Liver (tissue), 9 donors: ENCODE results near the gene RASSF8. TPM values are rescaled to one million over a fixed set of nuclear protein-coding genes. Genes with fewer than 3 reads are reported as not detected.

Source experiments
- DNase-seq: peaks from one replicate; pipeline ENCODE4 v3.0.0-alpha.2; 2017; ENCODE audit warnings: low spot score
- H3K27ac ChIP-seq, 2 donors: one replicate each; pipeline ENCODE4 v1.7.0; 2013; ENCODE audit warnings: inconsistent platforms in 2 of 2, low read length in 2 of 2, control low read depth in 1 of 2, low read depth in 1 of 2, mild to moderate bottlenecking in 1 of 2
- H3K27me3 ChIP-seq, 4 donors: one replicate each; pipeline versions ENCODE4 v1.6.1 to v1.7.0; 2013; ENCODE audit warnings: low read length in 3 of 4, inconsistent platforms in 1 of 4, mild to moderate bottlenecking in 1 of 4, moderate library complexity in 1 of 4; ENCODE audit not compliant: control insufficient read depth in 4 of 4, insufficient read depth in 4 of 4
- H3K36me3 ChIP-seq, 4 donors: one replicate each; pipeline versions ENCODE4 v1.6.1 to v1.7.0; 2013; ENCODE audit warnings: low read length in 3 of 4, mild to moderate bottlenecking in 3 of 4, low read depth in 1 of 4, moderate library complexity in 1 of 4; ENCODE audit not compliant: control insufficient read depth in 4 of 4, insufficient read depth in 3 of 4
- H3K4me1 ChIP-seq, 4 donors: one replicate each; pipeline versions ENCODE4 v1.6.1 to v1.7.0; 2013; ENCODE audit warnings: low read length in 3 of 4, mild to moderate bottlenecking in 3 of 4, moderate library complexity in 1 of 4; ENCODE audit not compliant: control insufficient read depth in 4 of 4, insufficient read depth in 4 of 4
- H3K4me3 ChIP-seq, 3 donors: one replicate each; pipeline versions ENCODE4 v1.6.1 to v1.7.0; 2013; ENCODE audit warnings: low read length in 3 of 3, control low read depth in 1 of 3, low read depth in 1 of 3, mild to moderate bottlenecking in 1 of 3
- H3K9ac ChIP-seq, 2 donors: one replicate each; pipeline ENCODE4 v1.7.0; 2013; ENCODE audit warnings: low read length in 2 of 2, mild to moderate bottlenecking in 2 of 2, moderate library complexity in 2 of 2, control low read depth in 1 of 2, low read depth in 1 of 2
- H3K9me3 ChIP-seq, 4 donors: one replicate each; pipeline versions ENCODE4 v1.6.1 to v1.7.0; 2013; ENCODE audit warnings: low read length in 3 of 4; ENCODE audit not compliant: control insufficient read depth in 4 of 4
- EGR1 ChIP-seq, 2 donors: IDR thresholded peaks; 2 replicates each; pipeline ENCODE4 v1.6.1; 2016 to 2018; ENCODE audit warnings: antibody characterized with exemption in 2 of 2, low read depth in 2 of 2
- FOXA2 ChIP-seq: IDR thresholded peaks from 2 replicates; pipeline ENCODE4 v1.6.1; 2016; ENCODE audit warnings: antibody characterized with exemption
- GABPA ChIP-seq, 2 donors: IDR thresholded peaks in 1 of 2; conservative IDR thresholded peaks in 1 of 2; 2 replicates each; pipeline ENCODE4 v1.6.1; 2016; ENCODE audit warnings: antibody characterized with exemption in 2 of 2, mild to moderate bottlenecking in 1 of 2, moderate library complexity in 1 of 2
- HNF4A ChIP-seq, 2 donors: conservative IDR thresholded peaks; 2 replicates each; pipeline ENCODE4 v1.6.1; 2016; ENCODE audit warnings: antibody characterized with exemption in 2 of 2, mild to moderate bottlenecking in 2 of 2
- HNF4G ChIP-seq: IDR thresholded peaks from 2 replicates; pipeline ENCODE4 v1.6.1; 2016; ENCODE audit warnings: antibody characterized with exemption
- JUND ChIP-seq, 2 donors: IDR thresholded peaks; 2 replicates each; pipeline ENCODE4 v1.6.1; 2016; ENCODE audit warnings: antibody characterized with exemption in 2 of 2
- MAX ChIP-seq: IDR thresholded peaks from 2 replicates; pipeline ENCODE4 v1.6.1; 2016; ENCODE audit warnings: antibody characterized with exemption
- NR2F2 ChIP-seq: IDR thresholded peaks from 2 replicates; pipeline ENCODE4 v1.6.1; 2016; ENCODE audit warnings: antibody characterized with exemption
- RAD21 ChIP-seq, 2 donors: IDR thresholded peaks; 2 replicates each; pipeline ENCODE4 v1.6.1; 2016; ENCODE audit warnings: antibody characterized with exemption in 2 of 2, mild to moderate bottlenecking in 2 of 2
- RXRA ChIP-seq, 2 donors: IDR thresholded peaks; 2 replicates each; pipeline ENCODE4 v1.6.1; 2017 to 2018; ENCODE audit warnings: antibody characterized with exemption in 2 of 2, mild to moderate bottlenecking in 1 of 2
- SP1 ChIP-seq: IDR thresholded peaks from 2 replicates; pipeline ENCODE4 v1.6.1; 2018; ENCODE audit warnings: antibody characterized with exemption, mild to moderate bottlenecking
- TAF1 ChIP-seq: conservative IDR thresholded peaks from 2 replicates; pipeline ENCODE4 v1.6.1; 2016; ENCODE audit warnings: antibody characterized with exemption, mild to moderate bottlenecking
- YY1 ChIP-seq: IDR thresholded peaks from 2 replicates; pipeline ENCODE4 v1.6.1; 2016; ENCODE audit warnings: antibody characterized with exemption, mild to moderate bottlenecking
- WGBS: extraction: QIAGEN DNeasy Blood & Tissue Kit; methylation state at CpG from one replicate; pipeline ENCODE4 v1.1.7; 2013; 5-methylcytosine and 5-hydroxymethylcytosine counted together
- polyA plus RNA-seq, 2 donors: library from polyadenylated mRNA; stranded (reverse) in 1 of 2; unstranded in 1 of 2; fragments of 200-250 nt in 1 of 2; fragments of >200 nt in 1 of 2; fragmentation: Nextera tagmentation in 1 of 2; extraction: Ambion mirVana in 1 of 2; gene quantifications; one replicate each; pipeline versions ENCODE4 v1.2.1 to v1.2.3, GENCODE V29; 2013 to 2015
- total RNA-seq, 2 donors: library from RNA; depleted of rRNA; stranded (reverse); fragments of >200 nt; gene quantifications; one replicate each; pipeline ENCODE4 v1.2.3, GENCODE V29; 2014
- TF ChIP-seq, protein P1 (sequence below): IDR thresholded peaks from 2 replicates; pipeline ENCODE4 v1.6.1; 2016; ENCODE audit warnings: antibody characterized with exemption
- TF ChIP-seq, protein P2 (sequence below): IDR thresholded peaks from 2 replicates; pipeline ENCODE4 v1.6.1; 2016; ENCODE audit warnings: antibody characterized with exemption, mild to moderate bottlenecking
- donor health status: healthy.
- donor health status: healthy.
- donor health status: healthy.
- donor health status: healthy.
- donor health status: healthy.

The RASSF8 gene
- total and polyA plus RNA-seq, 4 donors, result 1.7 to 9.4 (median 3.3) TPM

DNA sequence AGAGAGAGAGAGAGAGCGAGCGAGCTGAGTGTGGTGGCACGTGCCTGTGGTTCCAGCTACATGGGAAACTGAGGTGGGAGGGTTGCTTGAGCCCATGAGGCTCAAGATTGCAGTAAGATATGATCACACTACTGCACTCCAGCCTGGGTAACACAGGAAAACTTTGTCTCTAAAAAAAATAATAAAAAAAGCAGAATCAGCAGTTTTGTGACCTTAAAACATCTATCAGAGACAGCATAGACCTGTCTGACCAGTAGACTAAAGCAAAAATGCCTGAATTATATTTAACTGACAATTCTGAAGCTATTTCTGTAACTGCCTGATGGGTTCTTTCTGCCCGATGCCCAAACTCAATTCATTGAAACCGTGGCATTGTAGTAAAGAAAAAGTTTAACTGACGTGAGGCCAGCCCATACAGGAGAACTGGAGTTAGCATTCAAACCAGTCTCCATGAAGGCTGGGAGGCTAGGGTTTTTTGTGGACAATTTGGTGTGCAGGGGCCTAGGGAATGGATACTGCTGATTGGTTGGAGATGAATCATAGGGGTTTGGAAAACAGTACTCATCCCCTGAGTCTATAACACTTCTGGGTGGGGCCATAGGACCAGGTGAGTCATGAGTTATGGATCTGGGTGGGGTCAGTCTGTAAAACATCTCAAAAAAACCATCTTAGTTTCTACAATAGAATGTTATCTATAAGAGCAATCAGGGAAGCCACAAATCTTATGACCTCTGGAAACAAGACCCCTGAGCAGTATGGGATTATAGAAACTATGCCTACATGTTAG is 8.0 kb upstream of the RASSF8 start:
- Histone ChIP-seq H3K4me3 (no peak overlapping the region), H3K36me3 (peaks cover 0 to 5% (median 3%) of the 10 kb centered on the region in 4 donors), H3K27ac (no peak overlapping the region), H3K9ac (no peak overlapping the region), H3K4me1 (no peaks in the 10 kb centered on the region), H3K27me3 (no peaks in the 10 kb centered on the region), H3K9me3 (no peaks in the 10 kb centered on the region)
- TF ChIP-seq YY1 (no peak), MAX (no peak), SP1 (no peak), JUND (IDR thresholded peaks at IDR 0.05) (no peak), RAD21 (IDR thresholded peaks at IDR 0.05) (no peak), EGR1 (IDR thresholded peaks at IDR 0.05; ENCODE audit: low read depth in 2 of 2) (no peak), HNF4A (conservative IDR thresholded peaks at IDR 0.05) (no peak), TAF1 (no peak)
- no peak for DNase-seq
- 92% methylated on average over 6 of the region's 6 CpGs for WGBS

GRCh38 chr12:25957793-25958427 is 572 bp upstream of the RASSF8 start:
- WGBS, result 2% methylated on average over 38 of the region's 38 CpGs
- H3K4me1 ChIP-seq, result peaks cover 2 to 17% (median 13%) of the 10 kb centered on the region in 4 donors
- DNase-seq, result no peak

More at GRCh38 chr12:25957793-25958427, 572 bp upstream of the RASSF8 start:
- Histone ChIP-seq H3K4me3 (peak overlapping the region; percentile 73 to 98 (median 75)), H3K27ac (peak overlapping the region; percentile 90 to 95), H3K27me3 (no peaks in the 10 kb centered on the region), H3K9me3 (no peaks in the 10 kb centered on the region), H3K9ac (peak overlapping the region; percentile 25 to 58), H3K36me3 (peaks cover 0 to 5% (median 3%) of the 10 kb centered on the region in 4 donors)
- TF ChIP-seq FOXA2 (no peak), NR2F2 (no peak), RXRA (IDR thresholded peaks at IDR 0.05) (no peak), RAD21 (IDR thresholded peaks at IDR 0.05) (no peak), GABPA (IDR thresholded peaks at IDR 0.05 in 1 of 2, conservative IDR thresholded peaks at IDR 0.05 in 1 of 2) (no peak), HNF4G (no peak), SP1 (no peak), HNF4A (conservative IDR thresholded peaks at IDR 0.05) (no peak)
- TF ChIP-seq, protein P1, sequence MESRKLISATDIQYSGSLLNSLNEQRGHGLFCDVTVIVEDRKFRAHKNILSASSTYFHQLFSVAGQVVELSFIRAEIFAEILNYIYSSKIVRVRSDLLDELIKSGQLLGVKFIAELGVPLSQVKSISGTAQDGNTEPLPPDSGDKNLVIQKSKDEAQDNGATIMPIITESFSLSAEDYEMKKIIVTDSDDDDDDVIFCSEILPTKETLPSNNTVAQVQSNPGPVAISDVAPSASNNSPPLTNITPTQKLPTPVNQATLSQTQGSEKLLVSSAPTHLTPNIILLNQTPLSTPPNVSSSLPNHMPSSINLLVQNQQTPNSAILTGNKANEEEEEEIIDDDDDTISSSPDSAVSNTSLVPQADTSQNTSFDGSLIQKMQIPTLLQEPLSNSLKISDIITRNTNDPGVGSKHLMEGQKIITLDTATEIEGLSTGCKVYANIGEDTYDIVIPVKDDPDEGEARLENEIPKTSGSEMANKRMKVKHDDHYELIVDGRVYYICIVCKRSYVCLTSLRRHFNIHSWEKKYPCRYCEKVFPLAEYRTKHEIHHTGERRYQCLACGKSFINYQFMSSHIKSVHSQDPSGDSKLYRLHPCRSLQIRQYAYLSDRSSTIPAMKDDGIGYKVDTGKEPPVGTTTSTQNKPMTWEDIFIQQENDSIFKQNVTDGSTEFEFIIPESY, result no peak
- TF ChIP-seq, protein P2, sequence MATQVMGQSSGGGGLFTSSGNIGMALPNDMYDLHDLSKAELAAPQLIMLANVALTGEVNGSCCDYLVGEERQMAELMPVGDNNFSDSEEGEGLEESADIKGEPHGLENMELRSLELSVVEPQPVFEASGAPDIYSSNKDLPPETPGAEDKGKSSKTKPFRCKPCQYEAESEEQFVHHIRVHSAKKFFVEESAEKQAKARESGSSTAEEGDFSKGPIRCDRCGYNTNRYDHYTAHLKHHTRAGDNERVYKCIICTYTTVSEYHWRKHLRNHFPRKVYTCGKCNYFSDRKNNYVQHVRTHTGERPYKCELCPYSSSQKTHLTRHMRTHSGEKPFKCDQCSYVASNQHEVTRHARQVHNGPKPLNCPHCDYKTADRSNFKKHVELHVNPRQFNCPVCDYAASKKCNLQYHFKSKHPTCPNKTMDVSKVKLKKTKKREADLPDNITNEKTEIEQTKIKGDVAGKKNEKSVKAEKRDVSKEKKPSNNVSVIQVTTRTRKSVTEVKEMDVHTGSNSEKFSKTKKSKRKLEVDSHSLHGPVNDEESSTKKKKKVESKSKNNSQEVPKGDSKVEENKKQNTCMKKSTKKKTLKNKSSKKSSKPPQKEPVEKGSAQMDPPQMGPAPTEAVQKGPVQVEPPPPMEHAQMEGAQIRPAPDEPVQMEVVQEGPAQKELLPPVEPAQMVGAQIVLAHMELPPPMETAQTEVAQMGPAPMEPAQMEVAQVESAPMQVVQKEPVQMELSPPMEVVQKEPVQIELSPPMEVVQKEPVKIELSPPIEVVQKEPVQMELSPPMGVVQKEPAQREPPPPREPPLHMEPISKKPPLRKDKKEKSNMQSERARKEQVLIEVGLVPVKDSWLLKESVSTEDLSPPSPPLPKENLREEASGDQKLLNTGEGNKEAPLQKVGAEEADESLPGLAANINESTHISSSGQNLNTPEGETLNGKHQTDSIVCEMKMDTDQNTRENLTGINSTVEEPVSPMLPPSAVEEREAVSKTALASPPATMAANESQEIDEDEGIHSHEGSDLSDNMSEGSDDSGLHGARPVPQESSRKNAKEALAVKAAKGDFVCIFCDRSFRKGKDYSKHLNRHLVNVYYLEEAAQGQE, result no peak
